H1 (cell line): ENCODE measurements around the gene SEMA4D. TPM values are rescaled to one million over a fixed set of nuclear protein-coding genes. Genes with fewer than 3 reads are reported as not detected.

ENCODE experiments used
- CTBP2 ChIP-seq: IDR thresholded peaks from 2 replicates; pipeline ENCODE4 v1.7.0; 2011; ENCODE audit warnings: borderline replicate concordance, mild to moderate bottlenecking, moderate library complexity, mixed read lengths, low read length; ENCODE audit not compliant: insufficient read depth, insufficient read length
- polyA plus RNA-seq, 7 experiments: library from polyadenylated mRNA; depleted of rRNA in 3 of 7; stranded (reverse) in 5 of 7; unstranded in 2 of 7; fragments of >200 nt in 5 of 7; fragments of 200-250 nt in 2 of 7; gene quantifications; 1 replicate in 5 of 7; 2 replicates in 1 of 7; 4 replicates in 1 of 7; pipeline versions ENCODE4 v1.2.1 to v1.2.3, GENCODE V29; 2011 to 2013; ENCODE audit warnings: missing spikeins in 2 of 7, mixed read lengths in 2 of 7
- total RNA-seq: library from RNA; stranded (reverse); fragmentation: NEBNext Ultra II Directional; extraction: Animal tissue kit (Norgen Biotek cat#: 25700); gene quantifications from 2 replicates; pipeline ENCODE4 v1.2.1, GENCODE V29; 2021
- TF ChIP-seq, protein P1 (sequence below): fragments of 300-600 bp; sonication (generic); IDR thresholded peaks from 2 replicates; pipeline ENCODE4 v1.7.1; 2012; ENCODE audit warnings: low read length, moderate library complexity, mild to moderate bottlenecking, inconsistent platforms; ENCODE audit not compliant: insufficient replicate concordance

SEMA4D gene
- total and polyA plus RNA-seq, 2 of the 8 experiments (the other 6 are each of a cell fraction or from before 2014, with no cell fraction given): 21.0 to 70.4 TPM

DNA sequence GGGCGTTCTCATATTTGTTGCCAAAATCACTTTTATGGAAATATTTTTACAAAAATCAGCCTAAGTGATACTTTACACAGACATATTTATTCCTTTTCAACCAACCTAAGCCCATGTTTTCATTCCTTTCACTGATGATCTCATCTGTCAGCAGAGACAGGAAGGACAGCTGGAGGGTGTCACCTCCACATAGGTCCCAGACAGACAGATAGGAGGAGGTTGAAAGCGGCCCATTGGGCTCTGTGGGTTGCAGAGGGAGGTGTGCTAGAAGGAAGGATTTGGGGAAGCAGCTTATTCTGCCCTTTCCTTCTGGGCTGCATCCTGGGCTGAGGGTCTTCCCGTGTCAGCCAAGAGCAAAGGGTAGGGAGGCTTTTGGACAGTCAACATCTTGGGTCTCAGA lies 26.0 kb upstream of the SEMA4D start (continued):
- TF ChIP-seq, protein P1, sequence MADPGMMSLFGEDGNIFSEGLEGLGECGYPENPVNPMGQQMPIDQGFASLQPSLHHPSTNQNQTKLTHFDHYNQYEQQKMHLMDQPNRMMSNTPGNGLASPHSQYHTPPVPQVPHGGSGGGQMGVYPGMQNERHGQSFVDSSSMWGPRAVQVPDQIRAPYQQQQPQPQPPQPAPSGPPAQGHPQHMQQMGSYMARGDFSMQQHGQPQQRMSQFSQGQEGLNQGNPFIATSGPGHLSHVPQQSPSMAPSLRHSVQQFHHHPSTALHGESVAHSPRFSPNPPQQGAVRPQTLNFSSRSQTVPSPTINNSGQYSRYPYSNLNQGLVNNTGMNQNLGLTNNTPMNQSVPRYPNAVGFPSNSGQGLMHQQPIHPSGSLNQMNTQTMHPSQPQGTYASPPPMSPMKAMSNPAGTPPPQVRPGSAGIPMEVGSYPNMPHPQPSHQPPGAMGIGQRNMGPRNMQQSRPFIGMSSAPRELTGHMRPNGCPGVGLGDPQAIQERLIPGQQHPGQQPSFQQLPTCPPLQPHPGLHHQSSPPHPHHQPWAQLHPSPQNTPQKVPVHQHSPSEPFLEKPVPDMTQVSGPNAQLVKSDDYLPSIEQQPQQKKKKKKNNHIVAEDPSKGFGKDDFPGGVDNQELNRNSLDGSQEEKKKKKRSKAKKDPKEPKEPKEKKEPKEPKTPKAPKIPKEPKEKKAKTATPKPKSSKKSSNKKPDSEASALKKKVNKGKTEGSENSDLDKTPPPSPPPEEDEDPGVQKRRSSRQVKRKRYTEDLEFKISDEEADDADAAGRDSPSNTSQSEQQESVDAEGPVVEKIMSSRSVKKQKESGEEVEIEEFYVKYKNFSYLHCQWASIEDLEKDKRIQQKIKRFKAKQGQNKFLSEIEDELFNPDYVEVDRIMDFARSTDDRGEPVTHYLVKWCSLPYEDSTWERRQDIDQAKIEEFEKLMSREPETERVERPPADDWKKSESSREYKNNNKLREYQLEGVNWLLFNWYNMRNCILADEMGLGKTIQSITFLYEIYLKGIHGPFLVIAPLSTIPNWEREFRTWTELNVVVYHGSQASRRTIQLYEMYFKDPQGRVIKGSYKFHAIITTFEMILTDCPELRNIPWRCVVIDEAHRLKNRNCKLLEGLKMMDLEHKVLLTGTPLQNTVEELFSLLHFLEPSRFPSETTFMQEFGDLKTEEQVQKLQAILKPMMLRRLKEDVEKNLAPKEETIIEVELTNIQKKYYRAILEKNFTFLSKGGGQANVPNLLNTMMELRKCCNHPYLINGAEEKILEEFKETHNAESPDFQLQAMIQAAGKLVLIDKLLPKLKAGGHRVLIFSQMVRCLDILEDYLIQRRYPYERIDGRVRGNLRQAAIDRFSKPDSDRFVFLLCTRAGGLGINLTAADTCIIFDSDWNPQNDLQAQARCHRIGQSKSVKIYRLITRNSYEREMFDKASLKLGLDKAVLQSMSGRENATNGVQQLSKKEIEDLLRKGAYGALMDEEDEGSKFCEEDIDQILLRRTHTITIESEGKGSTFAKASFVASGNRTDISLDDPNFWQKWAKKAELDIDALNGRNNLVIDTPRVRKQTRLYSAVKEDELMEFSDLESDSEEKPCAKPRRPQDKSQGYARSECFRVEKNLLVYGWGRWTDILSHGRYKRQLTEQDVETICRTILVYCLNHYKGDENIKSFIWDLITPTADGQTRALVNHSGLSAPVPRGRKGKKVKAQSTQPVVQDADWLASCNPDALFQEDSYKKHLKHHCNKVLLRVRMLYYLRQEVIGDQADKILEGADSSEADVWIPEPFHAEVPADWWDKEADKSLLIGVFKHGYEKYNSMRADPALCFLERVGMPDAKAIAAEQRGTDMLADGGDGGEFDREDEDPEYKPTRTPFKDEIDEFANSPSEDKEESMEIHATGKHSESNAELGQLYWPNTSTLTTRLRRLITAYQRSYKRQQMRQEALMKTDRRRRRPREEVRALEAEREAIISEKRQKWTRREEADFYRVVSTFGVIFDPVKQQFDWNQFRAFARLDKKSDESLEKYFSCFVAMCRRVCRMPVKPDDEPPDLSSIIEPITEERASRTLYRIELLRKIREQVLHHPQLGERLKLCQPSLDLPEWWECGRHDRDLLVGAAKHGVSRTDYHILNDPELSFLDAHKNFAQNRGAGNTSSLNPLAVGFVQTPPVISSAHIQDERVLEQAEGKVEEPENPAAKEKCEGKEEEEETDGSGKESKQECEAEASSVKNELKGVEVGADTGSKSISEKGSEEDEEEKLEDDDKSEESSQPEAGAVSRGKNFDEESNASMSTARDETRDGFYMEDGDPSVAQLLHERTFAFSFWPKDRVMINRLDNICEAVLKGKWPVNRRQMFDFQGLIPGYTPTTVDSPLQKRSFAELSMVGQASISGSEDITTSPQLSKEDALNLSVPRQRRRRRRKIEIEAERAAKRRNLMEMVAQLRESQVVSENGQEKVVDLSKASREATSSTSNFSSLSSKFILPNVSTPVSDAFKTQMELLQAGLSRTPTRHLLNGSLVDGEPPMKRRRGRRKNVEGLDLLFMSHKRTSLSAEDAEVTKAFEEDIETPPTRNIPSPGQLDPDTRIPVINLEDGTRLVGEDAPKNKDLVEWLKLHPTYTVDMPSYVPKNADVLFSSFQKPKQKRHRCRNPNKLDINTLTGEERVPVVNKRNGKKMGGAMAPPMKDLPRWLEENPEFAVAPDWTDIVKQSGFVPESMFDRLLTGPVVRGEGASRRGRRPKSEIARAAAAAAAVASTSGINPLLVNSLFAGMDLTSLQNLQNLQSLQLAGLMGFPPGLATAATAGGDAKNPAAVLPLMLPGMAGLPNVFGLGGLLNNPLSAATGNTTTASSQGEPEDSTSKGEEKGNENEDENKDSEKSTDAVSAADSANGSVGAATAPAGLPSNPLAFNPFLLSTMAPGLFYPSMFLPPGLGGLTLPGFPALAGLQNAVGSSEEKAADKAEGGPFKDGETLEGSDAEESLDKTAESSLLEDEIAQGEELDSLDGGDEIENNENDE: no peak
- TF ChIP-seq CTBP2: no peak
